OCI-LY7 (cell line): ENCODE data around the gene ISY1. TPM values are rescaled to one million over a fixed set of nuclear protein-coding genes. Genes with fewer than 3 reads are reported as not detected.
A peak's percentile ranks its signal among the peaks of the same experiment; 100 is the strongest.

Experiments used
- BruUV-seq: library from RNA; stranded (reverse); fragments of 400-500 nt; replicated peaks from 2 replicates; lab custom pipeline; 2021; lab: Mats Ljungman, UMichigan
- CTCF ChIA-PET: fragments of 300-600 bp; sonication (Branson Sonifier 250); formaldehyde crosslinking; loops from one replicate; lab custom pipeline; 2022; ENCODE audit warnings: antibody characterized with exemption; ENCODE audit not compliant: unreplicated experiment; lab: Charles Lee
- POLR2A ChIA-PET: fragments of 300-600 bp; sonication (Branson Sonifier 250); formaldehyde crosslinking; loops from one replicate; lab custom pipeline; 2022; ENCODE audit warnings: antibody characterized with exemption; lab: Charles Lee
- DNase-seq: peaks from one replicate; pipeline ENCODE4 v3.0.0-alpha.2; 2015; ENCODE audit warnings: low spot score
- H2AFZ ChIP-seq: fragments of 200-600 bp; sonication (generic), shearing (Covaris generic); 2 replicates; pipeline ENCODE4 v1.6.1; 2014; ENCODE audit warnings: mild to moderate bottlenecking, antibody characterized with exemption, low read length, moderate library complexity
- H3K27ac ChIP-seq: fragments of 200-600 bp; sonication (generic); 2 replicates; pipeline ENCODE4 v1.5.1; 2014; ENCODE audit warnings: mixed run types, low read depth, mild to moderate bottlenecking, moderate library complexity, low read length, inconsistent platforms; ENCODE audit not compliant: poor library complexity, severe bottlenecking
- H3K36me3 ChIP-seq: fragments of 200-600 bp; sonication (generic); 2 replicates; pipeline ENCODE4 v1.6.1; 2014; ENCODE audit warnings: mild to moderate bottlenecking, antibody characterized with exemption, low read length, moderate library complexity, mixed read lengths; ENCODE audit not compliant: insufficient read depth
- H3K4me1 ChIP-seq: fragments of 200-600 bp; sonication (generic); 2 replicates; pipeline ENCODE4 v1.5.1; 2014; ENCODE audit warnings: mild to moderate bottlenecking, low read length; ENCODE audit not compliant: insufficient read depth, poor library complexity, severe bottlenecking
- H3K4me2 ChIP-seq: fragments of 200-600 bp; sonication (generic); 2 replicates; pipeline ENCODE4 v1.6.1; 2014; ENCODE audit warnings: mild to moderate bottlenecking, low read length
- H3K4me3 ChIP-seq: fragments of 200-600 bp; sonication (generic); 2 replicates; pipeline ENCODE4 v1.5.1; 2014; ENCODE audit warnings: mild to moderate bottlenecking, low read depth, low read length; ENCODE audit not compliant: poor library complexity, severe bottlenecking
- H3K79me2 ChIP-seq: fragments of 200-600 bp; sonication (generic); 2 replicates; pipeline ENCODE4 v1.6.1; 2016; ENCODE audit warnings: low read depth, mild to moderate bottlenecking, low read length, moderate library complexity, mixed read lengths; ENCODE audit not compliant: insufficient read depth
- H3K9me2 ChIP-seq: fragments of 200-600 bp; sonication (generic); 2 replicates; pipeline ENCODE4 v1.6.1; 2016; ENCODE audit warnings: mild to moderate bottlenecking, low read length, mixed read lengths; ENCODE audit not compliant: insufficient read depth
- H3K9me3 ChIP-seq: fragments of 200-600 bp; sonication (generic); 2 replicates; pipeline ENCODE4 v1.6.1; 2014; ENCODE audit warnings: mild to moderate bottlenecking, mixed run types, low read length, mixed read lengths
- H4K20me1 ChIP-seq: fragments of 200-600 bp; sonication (generic); 2 replicates; pipeline ENCODE4 v1.6.1; 2014; ENCODE audit warnings: mild to moderate bottlenecking, antibody characterized with exemption, low read length, moderate library complexity, mixed read lengths; ENCODE audit not compliant: insufficient read depth
- CTCF ChIP-seq: fragments of 200-600 bp; sonication (generic); conservative IDR thresholded peaks from 2 replicates; pipeline ENCODE4 v1.5.1; 2014; ENCODE audit warnings: mild to moderate bottlenecking, antibody characterized with exemption, low read length, moderate library complexity, mixed read lengths
- EZH2phosphoT487 ChIP-seq: fragments of 200-600 bp; sonication (generic); IDR thresholded peaks from 2 replicates; pipeline ENCODE4 v1.6.1; 2018; ENCODE audit warnings: low read depth, borderline replicate concordance, mild to moderate bottlenecking, mixed run types, antibody characterized with exemption, low read length, moderate library complexity, mixed read lengths
- intact Hi-C: fragments of 100-400 bp; cut with micrococcal nuclease; formaldehyde crosslinking; loops from one replicate; pipeline ENCODE4 v1.10.0; 2022; ENCODE audit not compliant: unreplicated experiment
- total RNA-seq, 2 experiments: library from RNA; depleted of rRNA in 1 of 2; stranded (reverse); fragments of >200 nt in 1 of 2; shearing (Covaris generic) in 1 of 2; gene quantifications; 2 replicates each; pipeline ENCODE4 v1.2.3, GENCODE V29; 2014 to 2022

The ISY1 gene
- total RNA-seq, 2 experiments from 2014 or later, result 34.5 to 62.1 TPM

GRCh38 chr3:129180461-129180860, 19.6 kb upstream of the ISY1 start:
- peaks cover 98% of the 10 kb centered on the region for H3K79me2 ChIP-seq
- intact Hi-C loops, result loop anchor here (5.0 kb wide), 2 partner anchors 137 to 257 kb away; partner anchors contain the start of gene MBD4
- no peak overlapping the region for H3K27ac ChIP-seq
- no peaks in the 10 kb centered on the region for H3K9me2 ChIP-seq
- no peak for DNase-seq
- TF ChIP-seq CTCF, result no peak
- no peak for TF ChIP-seq EZH2phosphoT487
- H3K4me1 ChIP-seq, result peaks cover 50% of the 10 kb centered on the region
- H3K9me3 ChIP-seq, result no peaks in the 10 kb centered on the region
- peaks cover 59% of the 10 kb centered on the region for H4K20me1 ChIP-seq
- peak overlapping the region; percentile 83 for H3K4me3 ChIP-seq
- POLR2A ChIA-PET, result interaction anchor here (0.6 to 1.2 kb wide), 5 partner anchors 13 to 65 kb away, joined by 3 to 4 read pairs (median 3); no protein-coding TSS in a partner anchor
- BruUV-seq, result TSS peak; percentile 18
- CTCF ChIA-PET, result no interaction called here
- peak overlapping the region; percentile 79 for H3K4me2 ChIP-seq
- H3K36me3 ChIP-seq, result peaks cover 78% of the 10 kb centered on the region
- no peak overlapping the region for H2AFZ ChIP-seq

- Histone ChIP-seq H3K36me3 (peaks cover 100% of the 10 kb centered on the region), H3K4me2 (peak overlapping the region; percentile 19; the same call in 1 of the 2 replicates), H3K4me3 (no peak overlapping the region), H4K20me1 (peaks cover 77% of the 10 kb centered on the region), H2AFZ (no peak overlapping the region), H3K4me1 (peaks cover 44% of the 10 kb centered on the region), H3K9me3 (no peaks in the 10 kb centered on the region), H3K79me2 (peaks cover 100% of the 10 kb centered on the region), H3K9me2 (no peaks in the 10 kb centered on the region), H3K27ac (no peak overlapping the region)
- intact Hi-C loops, result no loop called here
- no peak for DNase-seq
- TF ChIP-seq CTCF (no peak), EZH2phosphoT487 (no peak)
- CTCF ChIA-PET, result no interaction called here
- no TSS peak for BruUV-seq
- POLR2A ChIA-PET, result interaction anchor here (1.2 kb wide), 1 partner anchor 10 kb away, joined by 4 read pairs; no protein-coding TSS in a partner anchor
Observed at GRCh38 chr3:129176051-129176450, 15.2 kb upstream of the ISY1 start.

- POLR2A ChIA-PET, result no interaction called here
- intact Hi-C loops, result no loop called here
- H3K4me1 ChIP-seq, result peaks cover 21% of the 10 kb centered on the region
- 0 out of 2 replicates have a peak overlapping the region, but pooled peaks have one; percentile 3 for H3K4me2 ChIP-seq
- no peak overlapping the region for H2AFZ ChIP-seq
- DNase-seq, result no peak
- H3K9me2 ChIP-seq, result no peaks in the 10 kb centered on the region
- peaks cover 98% of the 10 kb centered on the region for H3K79me2 ChIP-seq
- CTCF ChIA-PET, result no interaction called here
- no peak overlapping the region for H3K27ac ChIP-seq
- no peak overlapping the region for H3K4me3 ChIP-seq
- BruUV-seq, result no TSS peak
- peaks cover 98% of the 10 kb centered on the region for H3K36me3 ChIP-seq
- H3K9me3 ChIP-seq, result no peaks in the 10 kb centered on the region
- peaks cover 75% of the 10 kb centered on the region for H4K20me1 ChIP-seq
- TF ChIP-seq CTCF (no peak), EZH2phosphoT487 (no peak)
Observed at GRCh38 chr3:129173725-129174124, 12.9 kb upstream of the ISY1 start.
